ENCODE data around the gene GPR173. TPM values are rescaled to one million over a fixed set of nuclear protein-coding genes. Genes with fewer than 3 reads are reported as not detected.

GPR173 gene
- total RNA-seq, 1 donor from 2014 or later, result 0.90 TPM

- DNase-seq (ENCODE audit: low read depth in 2 of 2), result no peak
Measured at GRCh38 chrX:53071064-53071463, 22.5 kb downstream of the GPR173 start.

GRCh38 chrX:53071604-53072417 is 23.2 kb downstream of the GPR173 start:
- peak; percentile 40 to 68 for DNase-seq (ENCODE audit: low read depth in 2 of 2)

GRCh38 chrX:53072418-53073114 is 24.0 kb downstream of the GPR173 start:
- DNase-seq (ENCODE audit: low read depth in 2 of 2), result no peak

- DNase-seq (ENCODE audit: low read depth in 2 of 2), result no peak
Measured at GRCh38 chrX:53073115-53073586, 24.6 kb downstream of the GPR173 start.

- DNase-seq (ENCODE audit: low read depth in 2 of 2), result no peak
Measured at GRCh38 chrX:53075011-53075410, 26.4 kb downstream of the GPR173 start.

- DNase-seq (ENCODE audit: low read depth in 2 of 2), result no peak
Measured at GRCh38 chrX:53076671-53077070, 28.1 kb downstream of the GPR173 start.

GRCh38 chrX:53077207-53078197 is 28.9 kb downstream of the GPR173 start:
- DNase-seq (ENCODE audit: low read depth in 2 of 2), result no peak

- no peak for DNase-seq (ENCODE audit: low read depth in 2 of 2)
Measured at GRCh38 chrX:53078943-53079342, 30.4 kb downstream of the GPR173 start.

- DNase-seq (ENCODE audit: low read depth in 2 of 2), result peak; percentile 20 to 33
Measured at GRCh38 chrX:53080628-53081580, 32.3 kb downstream of the GPR173 start.

- DNase-seq (ENCODE audit: low read depth in 2 of 2), result peak; percentile 92 to 97
Measured at GRCh38 chrX:53081925-53082772, 33.6 kb downstream of the GPR173 start, which contains the start of gene TSPYL2. Gene TSPYL2, plus strand, starts transcription at chrX:53082367. Its CDS starts 132 bp downstream, at chrX:53082499.

GRCh38 chrX:53082773-53083616 is 34.4 kb downstream of the GPR173 start:
- DNase-seq (ENCODE audit: low read depth in 2 of 2), result no peak

- no peak for DNase-seq (ENCODE audit: low read depth in 2 of 2)
Measured at GRCh38 chrX:53084043-53084570, 35.5 kb downstream of the GPR173 start.

- no peak for DNase-seq (ENCODE audit: low read depth in 2 of 2)
Measured at GRCh38 chrX:53084863-53085262, 36.3 kb downstream of the GPR173 start.

GRCh38 chrX:53085661-53086229 is 37.2 kb downstream of the GPR173 start:
- no peak for DNase-seq (ENCODE audit: low read depth in 2 of 2)

GRCh38 chrX:53086464-53086863 is 37.9 kb downstream of the GPR173 start:
- DNase-seq (ENCODE audit: low read depth in 2 of 2), result no peak

- DNase-seq (ENCODE audit: low read depth in 2 of 2), result no peak
Measured at GRCh38 chrX:53087388-53087831, 38.8 kb downstream of the GPR173 start.

GRCh38 chrX:53088136-53088974 is 39.8 kb downstream of the GPR173 start:
- DNase-seq (ENCODE audit: low read depth in 2 of 2), result peak; percentile 76 to 90
